HEK293 (cell line): Measurements from ENCODE around the gene SLC43A3.

ENCODE experiments used
- CTCF ChIA-PET: fragments of 350-600 bp; formaldehyde crosslinking; extraction: SDS; loops from one replicate; lab custom pipeline; 2021; ENCODE audit warnings: antibody characterized with exemption; lab: Yijun Ruan, JAX
- POLR2A ChIA-PET: fragments of 300-600 bp; formaldehyde crosslinking; extraction: SDS; loops from one replicate; lab custom pipeline; 2020; ENCODE audit warnings: antibody characterized with exemption, inconsistent platforms; lab: Yijun Ruan, JAX
- H3K27ac ChIP-seq: fragments of 200-500 bp; sonication (Bioruptor generic); 2 replicates; pipeline ENCODE4 v1.5.1; 2014; ENCODE audit warnings: low read depth, low read length, control low read depth, inconsistent platforms; ENCODE audit errors: extremely low read depth
- H3K36me3 ChIP-seq, 2 experiments: fragments of 200-500 bp in 1 of 2; sonication (Bioruptor generic) in 1 of 2; 1 replicate in 1 of 2; 2 replicates in 1 of 2; pipeline ENCODE4 v1.5.1; 2014 to 2017; ENCODE audit warnings: inconsistent platforms in 2 of 2, low read length in 2 of 2; ENCODE audit not compliant: control insufficient read depth in 2 of 2, insufficient read depth in 1 of 2
- H3K4me1 ChIP-seq: fragments of 200-500 bp; sonication (Bioruptor generic); 2 replicates; pipeline ENCODE4 v1.5.1; 2014; ENCODE audit warnings: mild to moderate bottlenecking, low read length, inconsistent platforms; ENCODE audit not compliant: control insufficient read depth, insufficient read depth
- H3K4me3 ChIP-seq: 2 replicates; pipeline ENCODE4 v1.5.1; 2011; ENCODE audit warnings: low read depth, mild to moderate bottlenecking, control low read depth, low read length, moderate library complexity
- H3K9me3 ChIP-seq: fragments of 200-500 bp; sonication (Bioruptor generic); 2 replicates; pipeline ENCODE4 v1.5.1; 2014; ENCODE audit warnings: low read depth, low read length, inconsistent platforms; ENCODE audit not compliant: control insufficient read depth, insufficient read depth
- BCL11A ChIP-seq: fragments of 450-650 bp; formaldehyde crosslinking; IDR thresholded peaks from 2 replicates; pipeline ENCODE4 v1.5.1; 2016; ENCODE audit warnings: low read depth, missing biosample characterization, missing genetic modification characterization
- EGR2 ChIP-seq: fragments of 450-650 bp; formaldehyde crosslinking; IDR thresholded peaks from 2 replicates; pipeline ENCODE4 v1.5.1; 2016; ENCODE audit warnings: low read depth, missing biosample characterization, missing genetic modification characterization
- GFI1B ChIP-seq: fragments of 450-650 bp; formaldehyde crosslinking; IDR thresholded peaks from 2 replicates; pipeline ENCODE4 v1.5.1; 2016; ENCODE audit warnings: missing biosample characterization, missing genetic modification characterization
- GLI2 ChIP-seq: fragments of 450-650 bp; formaldehyde crosslinking; IDR thresholded peaks from 2 replicates; pipeline ENCODE4; 2017; ENCODE audit warnings: missing biosample characterization, missing genetic modification characterization, low read depth, borderline replicate concordance
- PBX3 ChIP-seq: sonication (generic); formaldehyde crosslinking; IDR thresholded peaks from 2 replicates; pipeline ENCODE4 v1.8.1; 2022; ENCODE audit warnings: mild to moderate bottlenecking, moderate library complexity, missing genetic modification reagents
- SP3 ChIP-seq: fragments of 450-650 bp; formaldehyde crosslinking; IDR thresholded peaks from 2 replicates; pipeline ENCODE4 v1.5.1; 2016; ENCODE audit warnings: missing biosample characterization, missing genetic modification characterization
- ZEB2 ChIP-seq: fragments of 450-650 bp; formaldehyde crosslinking; IDR thresholded peaks from 2 replicates; pipeline ENCODE4 v1.5.1; 2016; ENCODE audit warnings: missing biosample characterization, missing genetic modification characterization
- ZFHX2 ChIP-seq: fragments of 450-650 bp; formaldehyde crosslinking; conservative IDR thresholded peaks from 2 replicates; pipeline ENCODE4 v1.5.1; 2016; ENCODE audit warnings: missing biosample characterization, missing genetic modification characterization
- ZFP37 ChIP-seq: fragments of 450-650 bp; formaldehyde crosslinking; IDR thresholded peaks from 2 replicates; pipeline ENCODE4 v1.5.1; 2016; ENCODE audit warnings: missing biosample characterization, missing genetic modification characterization
- ZFP41 ChIP-seq: fragments of 450-650 bp; formaldehyde crosslinking; IDR thresholded peaks from 2 replicates; pipeline ENCODE4 v1.5.1; 2016; ENCODE audit warnings: missing biosample characterization, missing genetic modification characterization, borderline replicate concordance
- ZFP69B ChIP-seq: fragments of 450-650 bp; formaldehyde crosslinking; IDR thresholded peaks from 2 replicates; pipeline ENCODE4 v1.5.1; 2016; ENCODE audit warnings: missing biosample characterization, missing genetic modification characterization
- ZNF121 ChIP-seq: fragments of 450-650 bp; formaldehyde crosslinking; IDR thresholded peaks from 2 replicates; pipeline ENCODE4 v1.5.1; 2016; ENCODE audit warnings: missing biosample characterization, missing genetic modification characterization
- ZNF169 ChIP-seq: fragments of 450-650 bp; formaldehyde crosslinking; IDR thresholded peaks from 2 replicates; pipeline ENCODE4 v1.5.1; 2016; ENCODE audit warnings: missing biosample characterization, missing genetic modification characterization
- ZNF184 ChIP-seq: fragments of 450-650 bp; IDR thresholded peaks from 2 replicates; pipeline ENCODE4 v1.5.1; 2018; ENCODE audit warnings: missing biosample characterization, mild to moderate bottlenecking, missing genetic modification characterization
- ZNF211 ChIP-seq: fragments of 450-650 bp; formaldehyde crosslinking; IDR thresholded peaks from 2 replicates; pipeline ENCODE4 v1.5.1; 2016; ENCODE audit warnings: low read depth, missing biosample characterization, missing genetic modification characterization
- ZNF248 ChIP-seq: fragments of 450-650 bp; formaldehyde crosslinking; IDR thresholded peaks from 2 replicates; pipeline ENCODE4 v1.5.1; 2017; ENCODE audit warnings: missing biosample characterization, missing genetic modification characterization
- ZNF292 ChIP-seq: fragments of 450-650 bp; formaldehyde crosslinking; IDR thresholded peaks from 2 replicates; pipeline ENCODE4 v1.5.1; 2016; ENCODE audit warnings: low read depth, missing biosample characterization, missing genetic modification characterization, borderline replicate concordance
- ZNF302 ChIP-seq: fragments of 450-650 bp; formaldehyde crosslinking; IDR thresholded peaks from 2 replicates; pipeline ENCODE4 v1.5.1; 2016; ENCODE audit warnings: missing biosample characterization, missing genetic modification characterization, low read depth
- ZNF335 ChIP-seq: fragments of 450-650 bp; formaldehyde crosslinking; conservative IDR thresholded peaks from 2 replicates; pipeline ENCODE4 v1.5.1; 2016; ENCODE audit warnings: missing biosample characterization, missing genetic modification characterization
- ZNF366 ChIP-seq: fragments of 450-650 bp; formaldehyde crosslinking; conservative IDR thresholded peaks from 2 replicates; pipeline ENCODE4 v1.5.1; 2016; ENCODE audit warnings: missing biosample characterization, missing genetic modification characterization
- ZNF423 ChIP-seq: fragments of 450-650 bp; formaldehyde crosslinking; IDR thresholded peaks from 2 replicates; pipeline ENCODE4 v1.5.1; 2016; ENCODE audit warnings: missing biosample characterization, missing genetic modification characterization
- ZNF555 ChIP-seq: fragments of 450-650 bp; formaldehyde crosslinking; conservative IDR thresholded peaks from 2 replicates; pipeline ENCODE4 v1.5.1; 2017; ENCODE audit warnings: missing biosample characterization, mild to moderate bottlenecking, missing genetic modification characterization, inconsistent platforms
- ZNF785 ChIP-seq: fragments of 450-650 bp; formaldehyde crosslinking; IDR thresholded peaks from 2 replicates; pipeline ENCODE4 v1.5.1; 2016; ENCODE audit warnings: missing biosample characterization, missing genetic modification characterization
- TF ChIP-seq, protein P1 (sequence below): fragments of 450-650 bp; formaldehyde crosslinking; IDR thresholded peaks from 2 replicates; pipeline ENCODE4 v1.5.1; 2016; ENCODE audit warnings: missing biosample characterization, missing genetic modification characterization

SLC43A3 gene

DNA sequence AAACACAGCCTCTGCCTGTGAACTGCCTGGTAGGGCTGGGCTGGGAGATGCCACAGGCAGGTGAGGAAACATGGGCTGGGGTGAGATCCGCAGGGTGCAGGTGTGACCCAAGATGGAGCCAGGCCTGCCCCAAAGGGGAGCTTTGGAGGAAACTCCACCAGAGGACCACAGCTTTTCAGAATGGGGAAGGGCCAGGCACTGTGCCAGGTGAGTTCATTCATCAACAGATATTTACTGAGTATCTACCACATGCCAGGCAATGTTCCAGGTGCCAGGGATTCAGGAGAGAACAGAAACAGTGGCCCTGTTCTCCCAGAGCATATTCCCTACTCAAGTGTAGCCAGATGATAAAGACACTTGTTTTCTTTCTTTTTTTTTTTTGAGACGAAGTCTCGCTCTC is 44.6 kb upstream of the SLC43A3 start (continued):
- TF ChIP-seq PBX3 (CRISPR knock-in tag) (no peak), GLI2 (tag by site-specific recombination) (no peak), ZNF555 (tag by site-specific recombination) (no peak)
- TF ChIP-seq, protein P1, sequence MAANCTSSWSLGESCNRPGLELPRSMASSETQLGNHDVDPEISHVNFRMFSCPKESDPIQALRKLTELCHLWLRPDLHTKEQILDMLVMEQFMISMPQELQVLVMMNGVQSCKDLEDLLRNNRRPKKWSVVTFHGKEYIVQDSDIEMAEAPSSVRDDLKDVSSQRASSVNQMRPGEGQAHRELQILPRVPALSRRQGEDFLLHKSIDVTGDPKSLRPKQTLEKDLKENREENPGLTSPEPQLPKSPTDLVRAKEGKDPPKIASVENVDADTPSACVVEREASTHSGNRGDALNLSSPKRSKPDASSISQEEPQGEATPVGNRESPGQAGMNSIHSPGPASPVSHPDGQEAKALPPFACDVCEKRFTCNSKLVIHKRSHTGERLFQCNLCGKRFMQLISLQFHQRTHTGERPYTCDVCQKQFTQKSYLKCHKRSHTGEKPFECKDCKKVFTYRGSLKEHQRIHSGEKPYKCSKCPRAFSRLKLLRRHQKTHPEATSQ (tag by site-specific recombination) = no peak
- TF ChIP-seq, all 188 proteins: peak for 0

DNA sequence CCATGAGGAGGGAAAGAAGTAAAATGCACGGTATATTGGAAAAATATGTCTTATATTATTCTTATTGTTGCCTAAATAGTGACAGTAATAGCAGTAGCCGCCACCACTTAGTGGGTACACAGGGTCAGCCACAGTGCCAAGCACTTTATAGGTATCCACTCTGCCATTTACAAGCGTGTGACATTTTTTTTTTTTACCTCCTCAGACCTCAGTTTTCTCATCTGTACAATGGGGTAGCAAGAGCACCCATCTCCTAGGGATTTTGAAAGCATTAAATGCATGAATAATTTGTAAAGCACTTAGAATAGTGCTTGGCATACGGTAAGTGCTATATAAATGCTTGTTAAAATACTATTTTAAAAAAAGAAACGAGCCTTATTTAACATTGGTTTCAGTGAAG is 42.3 kb upstream of the SLC43A3 start:
- H3K27ac ChIP-seq = no peak overlapping the region
- peaks cover 0 to 37% of the 10 kb centered on the region in 2 experiments; a peak in 1 of 3 replicates for H3K36me3 ChIP-seq
- no peak overlapping the region for H3K4me3 ChIP-seq
- TF ChIP-seq GFI1B (tag by site-specific recombination) (no peak), ZNF169 (no peak), ZEB2 (no peak), ZNF121 (no peak), ZNF248 (tag by site-specific recombination) (no peak), ZNF423 (tag by site-specific recombination) (no peak), ZFP37 (tag by site-specific recombination) (no peak), SP3 (tag by site-specific recombination) (no peak), PBX3 (CRISPR knock-in tag) (no peak), ZFP41 (tag by site-specific recombination) (no peak), ZNF302 (tag by site-specific recombination) (no peak)
- ChIA-PET POLR2A (no interaction called here), CTCF (interaction anchor here (1.8 kb wide), 1 partner anchor 12 kb away, joined by 9 read pairs; no protein-coding TSS in a partner anchor)
- H3K9me3 ChIP-seq = no peaks in the 10 kb centered on the region
- no peaks in the 10 kb centered on the region for H3K4me1 ChIP-seq

GRCh38 chr11:57468276-57468675 is 41.4 kb upstream of the SLC43A3 start:
- CTCF ChIA-PET = interaction anchor here (1.0 kb wide), 1 partner anchor 12 kb away, joined by 3 read pairs; no protein-coding TSS in a partner anchor
- peaks cover 0 to 37% of the 10 kb centered on the region in 2 experiments; a peak in 1 of 3 replicates for H3K36me3 ChIP-seq
- POLR2A ChIA-PET = no interaction called here

More at GRCh38 chr11:57468276-57468675, 41.4 kb upstream of the SLC43A3 start:
- TF ChIP-seq ZNF184 (tag by site-specific recombination) (no peak), ZNF335 (no peak), ZNF366 (tag by site-specific recombination) (0 out of 2 replicates have a peak, but pooled peaks have one; percentile 26), ZFHX2 (peak; percentile 92), ZNF423 (tag by site-specific recombination) (no peak), ZFP69B (tag by site-specific recombination) (no peak), BCL11A (tag by site-specific recombination) (no peak), ZNF292 (tag by site-specific recombination) (no peak), ZNF211 (tag by site-specific recombination) (no peak), EGR2 (peak; percentile 97), ZNF785 (tag by site-specific recombination) (no peak)
- H3K4me1 ChIP-seq = no peaks in the 10 kb centered on the region
- no peak overlapping the region for H3K4me3 ChIP-seq
- H3K27ac ChIP-seq = no peak overlapping the region
- H3K9me3 ChIP-seq = no peaks in the 10 kb centered on the region
